Liver (tissue), 3 donors: ENCODE results near the gene GALNT9.

Source experiments
- GABPA ChIP-seq, 2 donors: IDR thresholded peaks in 1 of 2; conservative IDR thresholded peaks in 1 of 2; 2 replicates each; pipeline ENCODE4 v1.6.1; 2016; ENCODE audit warnings: antibody characterized with exemption in 2 of 2, mild to moderate bottlenecking in 1 of 2, moderate library complexity in 1 of 2
- TF ChIP-seq, protein P1 (sequence below): fragments of 150-350 bp; IDR thresholded peaks from 2 replicates; pipeline ENCODE4 v1.5.1; 2017; ENCODE audit warnings: improper control_type of control experiment, low read depth, low read length; ENCODE audit not compliant: missing input control
- donor health status: healthy.
- donor health status: healthy.

DNA sequence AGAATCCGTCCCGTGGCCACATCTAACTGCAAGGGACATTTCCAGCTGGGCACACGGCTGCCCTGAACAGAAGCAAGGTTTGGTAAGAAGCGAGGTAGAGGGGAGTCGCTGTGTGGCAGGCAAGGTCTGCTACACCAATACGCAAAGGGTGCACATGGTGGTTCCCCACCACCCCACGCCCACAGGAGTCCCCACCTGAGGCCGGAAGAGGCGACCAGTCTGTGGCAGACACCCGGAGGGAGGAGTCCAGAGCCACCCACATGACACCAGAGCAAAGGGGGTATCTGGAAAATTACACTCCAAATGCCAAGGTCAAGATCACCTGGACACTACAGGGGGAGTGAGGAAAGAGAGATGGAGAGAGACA lies 47.1 kb upstream of the GALNT9 start:
- no peak for TF ChIP-seq GABPA (IDR thresholded peaks at IDR 0.05 in 1 of 2, conservative IDR thresholded peaks at IDR 0.05 in 1 of 2)
- TF ChIP-seq, protein P1, sequence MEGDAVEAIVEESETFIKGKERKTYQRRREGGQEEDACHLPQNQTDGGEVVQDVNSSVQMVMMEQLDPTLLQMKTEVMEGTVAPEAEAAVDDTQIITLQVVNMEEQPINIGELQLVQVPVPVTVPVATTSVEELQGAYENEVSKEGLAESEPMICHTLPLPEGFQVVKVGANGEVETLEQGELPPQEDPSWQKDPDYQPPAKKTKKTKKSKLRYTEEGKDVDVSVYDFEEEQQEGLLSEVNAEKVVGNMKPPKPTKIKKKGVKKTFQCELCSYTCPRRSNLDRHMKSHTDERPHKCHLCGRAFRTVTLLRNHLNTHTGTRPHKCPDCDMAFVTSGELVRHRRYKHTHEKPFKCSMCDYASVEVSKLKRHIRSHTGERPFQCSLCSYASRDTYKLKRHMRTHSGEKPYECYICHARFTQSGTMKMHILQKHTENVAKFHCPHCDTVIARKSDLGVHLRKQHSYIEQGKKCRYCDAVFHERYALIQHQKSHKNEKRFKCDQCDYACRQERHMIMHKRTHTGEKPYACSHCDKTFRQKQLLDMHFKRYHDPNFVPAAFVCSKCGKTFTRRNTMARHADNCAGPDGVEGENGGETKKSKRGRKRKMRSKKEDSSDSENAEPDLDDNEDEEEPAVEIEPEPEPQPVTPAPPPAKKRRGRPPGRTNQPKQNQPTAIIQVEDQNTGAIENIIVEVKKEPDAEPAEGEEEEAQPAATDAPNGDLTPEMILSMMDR: no peak
